BLaER1 (cell line): ENCODE results near the gene FAM240A.
"Not testable (repeated sequence)": the region's sequence is repeated elsewhere in the genome, so short reads cannot be mapped to it uniquely, and the experiment has no call there.

Experiments used
- H3K27ac ChIP-seq: shearing (Covaris generic); formaldehyde crosslinking; 2 replicates; pipeline ENCODE4 v1.8.1; 2022
- H3K27me3 ChIP-seq: shearing (Covaris generic); formaldehyde crosslinking; 2 replicates; pipeline ENCODE4 v1.8.1; 2022
- H3K36me3 ChIP-seq: shearing (Covaris generic); formaldehyde crosslinking; 2 replicates; pipeline ENCODE4 v1.8.1; 2022
- H3K4me1 ChIP-seq: shearing (Covaris generic); formaldehyde crosslinking; 2 replicates; pipeline ENCODE4 v1.8.1; 2022
- H3K4me2 ChIP-seq: shearing (Covaris generic); formaldehyde crosslinking; 2 replicates; pipeline ENCODE4 v1.8.1; 2022
- H3K4me3 ChIP-seq: shearing (Covaris generic); formaldehyde crosslinking; 2 replicates; pipeline ENCODE4 v1.8.1; 2022
- H3K9ac ChIP-seq: shearing (Covaris generic); formaldehyde crosslinking; 2 replicates; pipeline ENCODE4 v1.8.1; 2022
- H3K9me3 ChIP-seq: shearing (Covaris generic); formaldehyde crosslinking; 2 replicates; pipeline ENCODE4 v1.8.1; 2022
- H4K20me1 ChIP-seq: shearing (Covaris generic); formaldehyde crosslinking; 2 replicates; pipeline ENCODE4 v1.8.1; 2022
- Cebpa-rat ChIP-seq: shearing (Covaris generic); IDR thresholded peaks from 2 replicates; pipeline ENCODE4 v1.8.1; 2022

FAM240A gene

DNA sequence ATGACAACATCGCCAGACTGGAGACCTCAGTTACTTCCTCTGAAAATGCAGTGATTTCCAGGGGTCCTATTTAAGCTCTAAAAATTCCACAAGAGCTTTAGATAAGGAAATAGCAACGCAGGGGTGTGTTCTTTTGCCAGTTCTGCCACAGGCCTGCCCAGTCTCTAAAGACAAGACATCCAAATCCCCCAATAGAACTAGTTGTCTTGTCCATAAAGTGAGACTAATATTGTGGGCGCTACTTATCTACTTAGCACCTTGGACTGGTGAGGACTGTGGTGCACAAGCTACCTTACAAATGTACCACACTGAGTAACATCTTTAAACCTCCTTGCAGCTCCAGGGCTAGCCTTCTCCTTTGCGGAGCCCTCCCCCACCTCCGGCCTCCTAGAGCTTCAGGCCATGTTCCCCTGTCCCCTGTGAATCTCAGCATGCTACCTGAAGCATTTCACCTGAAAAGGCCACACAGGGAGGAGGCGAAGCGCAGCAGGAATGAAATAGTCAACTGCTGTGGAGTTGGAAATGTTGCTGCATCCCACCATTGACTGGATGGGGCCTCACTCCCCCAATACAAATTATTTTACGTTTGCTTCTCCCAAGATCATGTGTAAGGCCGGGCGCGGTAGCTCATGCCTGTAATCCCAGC is 36.6 kb upstream of the FAM240A start:
- Histone ChIP-seq H3K27ac (no peak overlapping the region), H3K36me3 (no peaks in the 10 kb centered on the region), H4K20me1 (no peaks in the 10 kb centered on the region), H3K9ac (no peak overlapping the region), H3K4me2 (no peak overlapping the region), H3K4me3 (no peak overlapping the region), H3K4me1 (peaks cover 9% of the 10 kb centered on the region), H3K9me3 (no peaks in the 10 kb centered on the region), H3K27me3 (no peaks in the 10 kb centered on the region)
- no peak for TF ChIP-seq Cebpa-rat

- Histone ChIP-seq H3K36me3 (no peaks in the 10 kb centered on the region), H3K9ac (no peak overlapping the region), H3K9me3 (no peaks in the 10 kb centered on the region), H3K4me3 (no peak overlapping the region), H3K27me3 (no peaks in the 10 kb centered on the region), H3K4me1 (peaks cover 9% of the 10 kb centered on the region), H3K4me2 (no peak overlapping the region), H4K20me1 (no peaks in the 10 kb centered on the region), H3K27ac (no peak overlapping the region)
- TF ChIP-seq Cebpa-rat, result no peak
These were observed 35.9 kb upstream of the FAM240A start for GRCh38 chr3:46576386-46576785.

GRCh38 chr3:46576879-46577278 is 35.4 kb upstream of the FAM240A start:
- no peak overlapping the region for H3K27ac ChIP-seq
- no peak overlapping the region for H3K9ac ChIP-seq
- no peaks in the 10 kb centered on the region for H3K9me3 ChIP-seq
- peaks cover 9% of the 10 kb centered on the region for H3K4me1 ChIP-seq
- TF ChIP-seq Cebpa-rat, result no peak
- H3K4me3 ChIP-seq, result no peak overlapping the region
- no peak overlapping the region for H3K4me2 ChIP-seq
- H3K36me3 ChIP-seq, result no peaks in the 10 kb centered on the region
- H3K27me3 ChIP-seq, result no peaks in the 10 kb centered on the region
- H4K20me1 ChIP-seq, result no peaks in the 10 kb centered on the region

DNA sequence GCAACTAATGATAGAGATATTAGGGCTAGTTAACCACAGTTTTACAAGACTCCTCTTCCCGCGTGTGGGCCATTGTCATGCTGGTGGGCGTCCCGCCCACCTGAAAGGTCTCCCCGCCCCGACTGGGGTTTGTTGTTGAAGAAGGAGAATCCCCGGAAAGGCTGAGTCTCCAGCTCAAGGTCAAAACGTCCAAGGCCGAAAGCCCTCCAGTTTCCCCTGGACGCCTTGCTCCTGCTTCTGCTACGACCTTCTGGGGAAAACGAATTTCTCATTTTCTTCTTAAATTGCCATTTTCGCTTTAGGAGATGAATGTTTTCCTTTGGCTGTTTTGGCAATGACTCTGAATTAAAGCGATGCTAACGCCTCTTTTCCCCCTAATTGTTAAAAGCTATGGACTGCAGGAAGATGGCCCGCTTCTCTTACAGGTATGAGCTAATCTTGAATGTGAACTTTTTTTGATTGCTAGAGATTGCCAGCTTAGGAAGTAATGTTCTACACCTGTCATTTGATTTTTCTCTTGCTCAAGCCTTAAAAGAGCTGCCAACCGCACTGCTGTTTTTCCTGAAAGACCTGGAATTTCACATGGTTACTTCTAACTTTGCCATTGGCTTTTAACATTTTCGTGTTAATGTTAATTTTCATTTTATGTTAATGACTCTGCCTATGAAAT is 34.6 kb upstream of the FAM240A start:
- H3K9me3 ChIP-seq, H3K36me3 ChIP-seq, H3K27ac ChIP-seq, H3K27me3 ChIP-seq, H4K20me1 ChIP-seq, H3K4me3 ChIP-seq, H3K9ac ChIP-seq, H3K4me1 ChIP-seq, H3K4me2 ChIP-seq: not testable (repeated sequence)

DNA sequence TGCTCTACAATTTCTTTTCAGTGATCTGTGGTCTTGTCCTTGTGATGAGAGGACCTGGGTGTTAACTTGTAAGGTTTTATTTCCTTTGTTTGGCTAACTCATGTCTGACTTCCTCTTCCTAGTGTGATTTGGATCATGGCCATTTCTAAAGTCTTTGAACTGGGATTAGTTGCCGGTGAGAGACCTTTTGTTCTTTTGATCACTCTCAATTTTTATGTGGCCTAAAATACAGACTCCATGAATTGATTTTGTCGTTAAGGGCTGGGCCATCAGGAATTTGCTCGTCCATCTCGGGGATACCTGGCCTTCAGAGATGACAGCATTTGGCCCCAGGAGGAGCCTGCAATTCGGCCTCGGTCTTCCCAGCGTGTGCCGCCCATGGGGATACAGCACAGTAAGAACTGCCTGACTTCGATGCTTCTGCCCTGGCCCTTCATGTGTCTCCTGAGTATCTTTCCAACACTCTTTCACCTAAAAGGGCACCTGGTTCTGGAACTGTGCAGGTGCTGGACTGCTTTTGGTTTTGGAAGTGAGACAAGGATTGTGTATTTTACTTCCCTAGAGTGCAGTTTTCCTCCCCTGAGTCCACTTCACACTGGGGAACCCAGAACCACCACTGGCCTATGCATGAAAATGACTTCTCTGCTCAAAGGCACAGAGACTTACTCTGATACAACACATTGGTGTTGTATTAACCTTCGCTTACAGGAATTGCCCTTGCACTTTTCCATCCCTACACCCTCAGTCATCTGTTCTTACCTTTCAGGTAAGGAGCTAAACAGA is 33.2 kb upstream of the FAM240A start:
- Histone ChIP-seq H3K36me3 (no peaks in the 10 kb centered on the region), H3K4me2 (no peak overlapping the region), H3K27me3 (no peaks in the 10 kb centered on the region), H4K20me1 (no peaks in the 10 kb centered on the region), H3K9ac (no peak overlapping the region), H3K9me3 (no peaks in the 10 kb centered on the region), H3K4me1 (peaks cover 9% of the 10 kb centered on the region), H3K27ac (no peak overlapping the region), H3K4me3 (no peak overlapping the region)
- no peak for TF ChIP-seq Cebpa-rat

GRCh38 chr3:46579756-46580286 is 32.5 kb upstream of the FAM240A start:
- Histone ChIP-seq H3K4me2 (no peak overlapping the region), H3K4me1 (peaks cover 9% of the 10 kb centered on the region), H3K4me3 (no peak overlapping the region), H3K9ac (no peak overlapping the region), H3K27me3 (no peaks in the 10 kb centered on the region), H4K20me1 (no peaks in the 10 kb centered on the region), H3K27ac (no peak overlapping the region), H3K9me3 (no peaks in the 10 kb centered on the region), H3K36me3 (no peaks in the 10 kb centered on the region)
- no peak for TF ChIP-seq Cebpa-rat

GRCh38 chr3:46580675-46581074 is 31.6 kb upstream of the FAM240A start:
- Histone ChIP-seq H3K27ac (no peak overlapping the region), H3K9me3 (no peaks in the 10 kb centered on the region), H3K4me3 (no peak overlapping the region), H3K9ac (no peak overlapping the region), H3K27me3 (no peaks in the 10 kb centered on the region), H3K4me1 (peaks cover 9% of the 10 kb centered on the region), H3K4me2 (no peak overlapping the region), H3K36me3 (no peaks in the 10 kb centered on the region), H4K20me1 (no peaks in the 10 kb centered on the region)
- no peak for TF ChIP-seq Cebpa-rat

GRCh38 chr3:46584598-46585467 is 27.5 kb upstream of the FAM240A start:
- Histone ChIP-seq H3K36me3 (no peaks in the 10 kb centered on the region), H3K27me3 (no peaks in the 10 kb centered on the region), H3K27ac (no peak overlapping the region)

GRCh38 chr3:46585799-46586693 is 26.3 kb upstream of the FAM240A start:
- no peak overlapping the region for H3K27ac ChIP-seq
- no peaks in the 10 kb centered on the region for H3K9me3 ChIP-seq
- no peak overlapping the region for H3K9ac ChIP-seq
- H4K20me1 ChIP-seq, result no peaks in the 10 kb centered on the region
- no peak overlapping the region for H3K4me2 ChIP-seq
- H3K27me3 ChIP-seq, result no peaks in the 10 kb centered on the region
- H3K4me1 ChIP-seq, result no peaks in the 10 kb centered on the region
- TF ChIP-seq Cebpa-rat, result no peak
- no peak overlapping the region for H3K4me3 ChIP-seq
- no peaks in the 10 kb centered on the region for H3K36me3 ChIP-seq

More at GRCh38 chr3:46584598-46585467, 27.5 kb upstream of the FAM240A start:
- no peak for TF ChIP-seq Cebpa-rat
- no peaks in the 10 kb centered on the region for H3K9me3 ChIP-seq
- no peaks in the 10 kb centered on the region for H3K4me1 ChIP-seq
- H3K4me2 ChIP-seq, result no peak overlapping the region
- no peak overlapping the region for H3K9ac ChIP-seq
- no peak overlapping the region for H3K4me3 ChIP-seq
- H4K20me1 ChIP-seq, result no peaks in the 10 kb centered on the region
